Breast epithelium (tissue), 3 donors: ENCODE measurements around the gene ATP8B1.

Experiments
- CTCF ChIP-seq, 3 donors: fragments of 450-650 bp; IDR thresholded peaks; one replicate each; pipeline ENCODE4 v1.5.1; 2016 to 2017; ENCODE audit warnings: antibody characterized with exemption in 3 of 3, mild to moderate bottlenecking in 3 of 3, moderate library complexity in 3 of 3
- POLR2A ChIP-seq: fragments of 450-650 bp; IDR thresholded peaks from one replicate; pipeline ENCODE4 v1.6.1; 2016; ENCODE audit warnings: antibody characterized with exemption, mild to moderate bottlenecking, moderate library complexity
- POLR2AphosphoS5 ChIP-seq, 3 donors: sonication (generic); formaldehyde crosslinking; IDR thresholded peaks; one replicate each; pipeline ENCODE4 v1.6.1; 2017; ENCODE audit warnings: antibody characterized with exemption in 3 of 3

GRCh38 chr18:57801325-57801724, 1.8 kb downstream of the ATP8B1 start:
- TF ChIP-seq CTCF (IDR thresholded peaks at IDR 0.05) (no peak), POLR2AphosphoS5 (IDR thresholded peaks at IDR 0.05) (no peak), POLR2A (no peak)
